Measurements from ENCODE around the gene VRK2. TPM values are rescaled to one million over a fixed set of nuclear protein-coding genes. Genes with fewer than 3 reads are reported as not detected.
"Not testable (repeated sequence)": the region's sequence is repeated elsewhere in the genome, so short reads cannot be mapped to it uniquely, and the experiment has no call there.

The VRK2 gene
- total RNA-seq, 8 experiments from 2014 or later, result 1.8 to 26.6 (median 9.7) TPM

GRCh38 chr2:58098254-58099095, 51.9 kb downstream of the VRK2 start:
- 55 to 100% (median 79%) methylated on average over 2 to 4 of the region's 4 CpGs for WGBS, 10 experiments
- H3K27ac ChIP-seq, result no peak overlapping the region
- no peak overlapping the region for H3K4me3 ChIP-seq
- no peak for ATAC-seq (replicated peaks in 6 of 8)
- H3K4me1 ChIP-seq (replicated peaks in 1 of 2), result no peaks in the 10 kb centered on the region
- in situ Hi-C loops (cut with MboI; ENCODE audit: low pct_unique_long_range_greater_than_20kb in 2 of 9, low sequenced_read_pairs in 9 of 9, unreplicated experiment in 9 of 9), result no loop called here

DNA sequence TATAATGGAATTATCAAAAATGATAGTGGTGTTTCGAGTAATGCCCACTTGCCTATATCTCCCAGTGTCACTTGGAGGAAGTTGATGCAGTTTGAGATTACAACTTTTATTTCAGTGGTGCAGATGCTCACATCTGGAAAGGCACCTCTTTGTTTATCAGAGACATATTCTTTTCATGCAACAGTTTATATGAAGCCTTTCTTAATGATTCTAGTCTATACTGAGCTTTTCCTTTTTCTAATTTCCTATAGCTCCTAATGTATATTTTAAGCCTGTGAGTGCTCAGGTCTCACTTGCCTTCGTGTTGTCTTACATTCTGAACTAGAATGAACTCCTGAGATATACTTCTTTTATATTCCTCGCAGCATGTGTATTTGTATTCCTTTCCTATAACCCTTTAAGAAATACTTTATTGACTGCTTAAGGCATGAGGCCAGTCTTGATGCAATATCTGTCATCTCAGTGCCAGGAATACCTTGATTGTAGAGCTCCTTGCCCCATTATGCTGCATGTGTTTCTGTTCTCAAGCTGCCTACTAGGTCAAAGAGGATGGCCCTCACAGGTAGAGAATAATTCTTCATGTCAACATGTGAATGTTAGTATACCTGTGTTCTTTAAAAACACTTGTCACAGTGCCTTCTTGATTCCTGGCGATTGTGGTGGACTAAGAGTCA, 52.6 kb downstream of the VRK2 start:
- in situ Hi-C loops (cut with MboI; ENCODE audit: low pct_unique_long_range_greater_than_20kb in 2 of 9, low sequenced_read_pairs in 9 of 9, unreplicated experiment in 9 of 9), result no loop called here
- H3K4me1 ChIP-seq (replicated peaks in 1 of 2), result no peaks in the 10 kb centered on the region
- no peak overlapping the region for H3K27ac ChIP-seq
- no peak for ATAC-seq (replicated peaks in 6 of 8)
- 66 to 100% (median 90%) methylated on average over 2 to 4 of the region's 4 CpGs for WGBS, 10 experiments
- H3K4me3 ChIP-seq, result no peak overlapping the region

- H3K4me1 ChIP-seq (replicated peaks in 1 of 2), result no peaks in the 10 kb centered on the region
- in situ Hi-C loops (cut with MboI; ENCODE audit: low pct_unique_long_range_greater_than_20kb in 2 of 9, low sequenced_read_pairs in 9 of 9, unreplicated experiment in 9 of 9), result no loop called here
- no peak overlapping the region for H3K27ac ChIP-seq
- H3K4me3 ChIP-seq, result no peak overlapping the region
- peak in 1 of 8 experiments; percentile 45 for ATAC-seq (replicated peaks in 6 of 8)
Observed at GRCh38 chr2:58101500-58101899, 54.9 kb downstream of the VRK2 start.

- in situ Hi-C loops (cut with MboI; ENCODE audit: low pct_unique_long_range_greater_than_20kb in 2 of 9, low sequenced_read_pairs in 9 of 9, unreplicated experiment in 9 of 9), result no loop called here
Observed at GRCh38 chr2:58106896-58107295, 60.3 kb downstream of the VRK2 start.

DNA sequence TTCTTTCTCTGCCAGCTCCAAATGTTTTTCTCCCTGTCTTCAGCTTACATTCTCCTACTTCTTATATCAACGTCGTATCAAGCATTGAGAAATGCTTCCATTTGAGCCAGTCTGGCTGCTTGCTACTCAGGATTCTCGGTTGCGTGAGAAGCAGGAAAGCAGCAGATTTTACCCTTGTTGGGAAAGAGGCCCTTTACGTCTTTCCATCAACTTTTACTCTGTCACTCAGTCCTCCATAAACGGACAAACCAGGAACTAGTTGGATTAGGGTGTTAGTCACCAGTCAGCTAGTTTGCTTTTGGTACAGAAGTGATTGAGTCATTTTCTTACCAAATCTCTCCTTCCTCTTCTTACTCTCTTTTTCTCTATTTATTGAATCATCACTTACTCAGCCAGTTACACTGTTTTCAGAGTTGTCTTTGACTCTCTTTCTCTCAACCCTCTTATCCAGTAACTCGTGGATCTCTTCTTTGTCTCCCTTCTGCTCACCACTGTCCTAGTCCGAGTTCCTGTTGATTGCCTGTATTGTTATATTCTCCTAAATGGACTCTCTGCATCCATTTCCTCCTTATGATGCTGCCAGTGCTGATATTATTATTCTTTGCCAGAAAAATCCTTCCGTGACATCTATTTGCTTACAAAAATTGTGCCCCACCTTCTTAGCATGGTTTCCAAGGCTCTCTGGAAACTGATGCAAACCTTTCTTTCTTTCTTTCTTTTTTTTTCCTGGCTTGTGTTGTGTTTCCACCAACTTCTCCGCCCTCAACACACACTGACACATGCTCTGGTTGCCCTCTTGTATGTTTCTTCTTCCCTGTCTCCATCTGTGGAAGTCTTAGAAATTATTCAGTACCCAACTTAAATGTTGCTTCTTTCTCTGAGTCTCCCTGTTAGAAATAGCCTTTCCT, 61.5 kb downstream of the VRK2 start:
- H3K4me3 ChIP-seq, result no peak overlapping the region
- 12 to 98% (median 90%) methylated on average over 5 to 10 of the region's 10 CpGs for WGBS, 10 experiments
- H3K4me1 ChIP-seq (replicated peaks in 1 of 2), result no peaks in the 10 kb centered on the region
- peak in 2 of 8 experiments; percentile 7 to 10 for ATAC-seq (replicated peaks in 6 of 8)
- no peak overlapping the region for H3K27ac ChIP-seq
- in situ Hi-C loops (cut with MboI; ENCODE audit: low pct_unique_long_range_greater_than_20kb in 2 of 9, low sequenced_read_pairs in 9 of 9, unreplicated experiment in 9 of 9), result no loop called here

More at GRCh38 chr2:58106896-58107295, 60.3 kb downstream of the VRK2 start:
- H3K4me3 ChIP-seq, result no peak overlapping the region
- H3K4me1 ChIP-seq (replicated peaks in 1 of 2), result no peaks in the 10 kb centered on the region
- H3K27ac ChIP-seq, result no peak overlapping the region
- ATAC-seq (replicated peaks in 6 of 8), result no peak

DNA sequence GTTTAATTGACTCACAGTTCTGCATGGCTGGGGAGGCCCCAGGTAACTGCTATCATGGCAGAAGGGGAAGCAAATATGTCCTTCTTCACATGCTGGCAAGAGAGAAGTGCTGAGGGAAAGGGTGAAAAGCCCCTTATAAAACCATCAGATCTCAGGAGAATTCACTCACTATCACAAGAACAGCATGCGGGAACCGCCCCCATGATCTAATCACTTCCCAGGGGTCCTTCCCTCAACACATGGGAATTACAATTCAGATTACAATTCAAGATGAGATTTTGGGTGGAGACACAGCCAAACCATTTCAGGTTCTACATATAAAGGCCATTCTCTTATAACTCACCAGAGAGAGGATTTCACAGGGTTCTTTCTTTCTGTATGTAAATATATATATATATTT, 62.9 kb downstream of the VRK2 start:
- Histone ChIP-seq H3K4me3 (no peak overlapping the region), H3K27ac (no peak overlapping the region), H3K4me1 (replicated peaks in 1 of 2) (no peaks in the 10 kb centered on the region)
- peak in 2 of 8 experiments; percentile 6 to 10 for ATAC-seq (replicated peaks in 6 of 8)
- 11 to 100% (median 93%) methylated on average over 1 to 2 of the region's 2 CpGs; no CpG with 5 or more reads in 4 of the 10 experiments for WGBS, 10 experiments
- in situ Hi-C loops (cut with MboI; ENCODE audit: low pct_unique_long_range_greater_than_20kb in 2 of 9, low sequenced_read_pairs in 9 of 9, unreplicated experiment in 9 of 9), result no loop called here

DNA sequence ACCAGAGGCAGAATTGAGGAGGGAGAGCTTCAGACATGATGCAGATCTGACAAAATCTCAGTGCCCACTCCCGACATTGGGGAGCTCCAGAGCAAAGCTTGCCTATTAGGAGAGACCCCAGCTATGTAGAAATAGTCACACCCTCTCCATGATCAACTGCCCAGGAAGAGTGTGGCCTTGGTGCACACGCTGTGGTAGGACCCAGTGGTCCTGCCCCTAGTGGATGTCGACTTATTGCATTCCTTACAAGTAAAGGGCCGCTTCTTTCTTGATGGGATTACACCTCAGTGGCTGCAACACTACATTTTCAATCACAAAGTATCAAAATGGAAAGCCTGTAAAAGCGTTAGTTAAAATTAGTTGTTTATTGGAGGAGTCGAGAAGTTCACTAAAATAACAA, 64.2 kb downstream of the VRK2 start:
- Histone ChIP-seq H3K4me3 (no peak overlapping the region), H3K4me1 (replicated peaks in 1 of 2) (no peaks in the 10 kb centered on the region), H3K27ac (no peak overlapping the region)
- WGBS, 10 experiments, result 92 to 100% (median 100%) methylated on average over 1 to 6 of the region's 6 CpGs
- no peak for ATAC-seq (replicated peaks in 6 of 8)
- in situ Hi-C loops (cut with MboI; ENCODE audit: low pct_unique_long_range_greater_than_20kb in 2 of 9, low sequenced_read_pairs in 9 of 9, unreplicated experiment in 9 of 9), result no loop called here

- in situ Hi-C loops (cut with MboI; ENCODE audit: low pct_unique_long_range_greater_than_20kb in 2 of 9, low sequenced_read_pairs in 9 of 9, unreplicated experiment in 9 of 9); ATAC-seq (replicated peaks in 6 of 8); H3K4me3 ChIP-seq; H3K27ac ChIP-seq; H3K4me1 ChIP-seq (replicated peaks in 1 of 2): not testable (repeated sequence)
- 81 to 100% (median 100%) methylated on average over 1 to 5 of the region's 9 CpGs; no CpG with 5 or more reads in 3 of the 10 experiments for WGBS, 10 experiments
Observed at GRCh38 chr2:58113563-58113962, 67.0 kb downstream of the VRK2 start.

- 88 to 100% (median 100%) methylated on average over 1 to 5 of the region's 5 CpGs; no CpG with 5 or more reads in 1 of the 10 experiments for WGBS, 10 experiments
- no peak overlapping the region for H3K27ac ChIP-seq
- in situ Hi-C loops (cut with MboI; ENCODE audit: low pct_unique_long_range_greater_than_20kb in 2 of 9, low sequenced_read_pairs in 9 of 9, unreplicated experiment in 9 of 9), result no loop called here
- no peak overlapping the region for H3K4me3 ChIP-seq
- H3K4me1 ChIP-seq (replicated peaks in 1 of 2), result no peaks in the 10 kb centered on the region
- ATAC-seq (replicated peaks in 6 of 8), result no peak
Observed at GRCh38 chr2:58120626-58121229, 74.1 kb downstream of the VRK2 start.

DNA sequence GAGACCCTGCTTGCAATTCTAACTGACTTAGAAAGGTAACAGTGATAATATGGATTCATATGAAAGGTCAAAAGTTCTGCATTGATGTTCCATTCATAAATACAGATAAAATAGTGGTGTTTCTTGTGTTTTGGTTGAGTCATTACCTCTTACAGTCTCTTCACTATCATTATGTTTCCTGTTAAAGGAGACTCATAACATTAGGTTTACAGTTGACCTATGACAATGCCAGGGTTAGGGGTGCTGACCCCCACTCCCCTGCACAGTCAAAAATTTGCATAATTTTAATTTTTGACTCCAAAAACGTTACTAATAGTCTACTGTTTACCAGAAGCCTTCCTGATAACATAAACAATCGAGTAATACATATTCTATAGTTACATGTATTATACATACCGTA, 75.4 kb downstream of the VRK2 start:
- ATAC-seq (replicated peaks in 6 of 8), result no peak
- WGBS, 10 experiments, result 59 to 100% (median 86%) methylated on average over 1 to 3 of the region's 3 CpGs
- H3K27ac ChIP-seq, result no peak overlapping the region
- H3K4me1 ChIP-seq (replicated peaks in 1 of 2), result no peaks in the 10 kb centered on the region
- H3K4me3 ChIP-seq, result no peak overlapping the region
- in situ Hi-C loops (cut with MboI; ENCODE audit: low pct_unique_long_range_greater_than_20kb in 2 of 9, low sequenced_read_pairs in 9 of 9, unreplicated experiment in 9 of 9), result no loop called here

DNA sequence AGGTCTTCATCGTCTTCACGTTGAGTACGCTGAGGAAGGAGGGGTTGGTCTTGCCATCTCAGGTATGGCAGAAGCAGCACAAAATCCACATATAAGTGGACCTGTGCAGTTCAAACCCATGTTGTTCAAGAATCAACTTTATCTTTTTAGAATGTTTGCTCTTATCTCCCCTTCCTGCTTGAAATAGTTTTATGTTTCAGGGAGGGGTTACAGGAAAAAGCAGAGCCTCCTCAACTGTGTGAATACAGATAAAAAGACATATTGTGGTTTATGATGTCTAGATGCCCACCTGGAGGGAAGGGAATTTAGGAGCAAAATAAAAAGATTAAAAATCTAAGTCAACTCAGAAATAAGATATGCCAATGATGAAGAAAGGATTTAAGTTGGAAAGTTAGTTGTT, 75.9 kb downstream of the VRK2 start:
- in situ Hi-C loops (cut with MboI; ENCODE audit: low pct_unique_long_range_greater_than_20kb in 2 of 9, low sequenced_read_pairs in 9 of 9, unreplicated experiment in 9 of 9), result no loop called here
- H3K27ac ChIP-seq, result no peak overlapping the region
- ATAC-seq (replicated peaks in 6 of 8), result no peak
- H3K4me3 ChIP-seq, result no peak overlapping the region
- no peaks in the 10 kb centered on the region for H3K4me1 ChIP-seq (replicated peaks in 1 of 2)
- WGBS, 10 experiments, result 87 to 100% (median 97%) methylated on average over 3 of the region's 3 CpGs; no CpG with 5 or more reads in 3 of the 10 experiments

DNA sequence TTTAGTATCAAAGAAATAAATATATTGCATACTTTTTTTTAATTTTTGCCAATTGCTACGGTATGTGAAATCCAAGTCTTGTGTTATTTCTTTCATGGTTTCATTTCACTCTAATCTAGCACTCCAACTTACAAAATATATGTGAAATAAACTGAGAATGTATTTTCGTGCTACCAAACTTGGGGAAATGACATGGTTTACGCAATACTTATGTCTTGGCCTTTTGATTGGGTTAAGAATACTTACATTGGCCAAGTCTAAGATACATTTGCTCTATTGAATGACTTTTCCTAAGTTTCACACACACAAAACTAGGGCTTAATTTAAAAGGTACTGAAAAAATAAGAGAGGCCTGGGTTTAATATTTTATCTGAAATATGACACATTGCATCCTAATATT, 80.5 kb downstream of the VRK2 start:
- 91 to 100% (median 100%) methylated on average over 1 to 3 of the region's 3 CpGs for WGBS, 10 experiments
- no peak overlapping the region for H3K27ac ChIP-seq
- in situ Hi-C loops (cut with MboI; ENCODE audit: low pct_unique_long_range_greater_than_20kb in 2 of 9, low sequenced_read_pairs in 9 of 9, unreplicated experiment in 9 of 9), result loop anchor here in 2 of 9 experiments (25.0 kb wide), 2 partner anchors 310 to 410 kb away; no protein-coding TSS in a partner anchor
- ATAC-seq (replicated peaks in 6 of 8), result no peak
- no peak overlapping the region for H3K4me3 ChIP-seq
- H3K4me1 ChIP-seq (replicated peaks in 1 of 2), result peaks cover 5 to 7% of the 10 kb centered on the region in 2 donors
